WTC11 (cell line): ENCODE data around the gene IFNG-AS1. TPM values are rescaled to one million over a fixed set of nuclear protein-coding genes. Genes with fewer than 3 reads are reported as not detected.

Source experiments
- ATAC-seq: fragments of 200-7000 bp; cut with Tn5 transposase; 2 replicates; pipeline ENCODE4 v1.10.0; 2021; ENCODE audit warnings: mild to moderate bottlenecking, moderate library complexity
- CTCF ChIA-PET: fragments of 300-600 bp; sonication (Branson Sonifier 250); formaldehyde crosslinking; loops from one replicate; lab custom pipeline; 2021; ENCODE audit warnings: antibody characterized with exemption; lab: Charles Lee
- POLR2A ChIA-PET: fragments of 350-600 bp; sonication (Branson Sonifier 250); formaldehyde crosslinking; loops from one replicate; lab custom pipeline; 2021; ENCODE audit warnings: antibody characterized with exemption; lab: Charles Lee
- DNase-seq: peaks from one replicate; pipeline ENCODE4 v3.0.0; 2021; ENCODE audit warnings: low spot score
- H3K27ac Mint-ChIP-seq: 2 replicates; pipeline ENCODE4 v1.8.0; 2021; ENCODE audit warnings: mixed read lengths
- H3K27me3 Mint-ChIP-seq: 2 replicates; pipeline ENCODE4 v1.8.0; 2021; ENCODE audit warnings: low read depth, mild to moderate bottlenecking, moderate library complexity, mixed read lengths
- H3K36me3 Mint-ChIP-seq: 2 replicates; pipeline ENCODE4 v1.8.0; 2021; ENCODE audit warnings: mixed read lengths
- H3K4me1 Mint-ChIP-seq: 2 replicates; pipeline ENCODE4 v1.8.0; 2022; ENCODE audit warnings: mixed read lengths
- H3K4me3 Mint-ChIP-seq: 2 replicates; pipeline ENCODE4 v1.8.0; 2021; ENCODE audit warnings: mild to moderate bottlenecking, moderate library complexity, mixed read lengths
- H3K9me3 Mint-ChIP-seq: 2 replicates; pipeline ENCODE4 v1.8.0; 2021; ENCODE audit warnings: mixed read lengths
- ATF1 ChIP-seq: sonication (generic); formaldehyde crosslinking; IDR thresholded peaks from 2 replicates; pipeline ENCODE4 v1.8.1; 2023; ENCODE audit warnings: mild to moderate bottlenecking, moderate library complexity, missing genetic modification reagents
- CREB1 ChIP-seq: sonication (generic); formaldehyde crosslinking; IDR thresholded peaks from 2 replicates; pipeline ENCODE4 v1.8.0; 2023; ENCODE audit warnings: mild to moderate bottlenecking, missing genetic modification reagents
- ELF4 ChIP-seq: sonication (generic); formaldehyde crosslinking; IDR thresholded peaks from 2 replicates; pipeline ENCODE4 v1.8.1; 2022; ENCODE audit warnings: low read depth, mild to moderate bottlenecking, moderate library complexity, missing genetic modification reagents
- EMX1 ChIP-seq: fragments of 250-450 bp; sonication (Bioruptor Pico); IDR thresholded peaks from 2 replicates; pipeline ENCODE4 v1.8.0; 2021; ENCODE audit warnings: mild to moderate bottlenecking
- ETV6 ChIP-seq: sonication (generic); formaldehyde crosslinking; IDR thresholded peaks from 2 replicates; pipeline ENCODE4 v1.8.1; 2022; ENCODE audit warnings: mild to moderate bottlenecking, missing genetic modification reagents
- KAT7 ChIP-seq: sonication (generic); formaldehyde crosslinking; IDR thresholded peaks from 2 replicates; pipeline ENCODE4 v1.8.1; 2023; ENCODE audit warnings: missing genetic modification reagents, mild to moderate bottlenecking, borderline replicate concordance
- RORB ChIP-seq: fragments of 250-450 bp; sonication (Bioruptor Pico); IDR thresholded peaks from 2 replicates; pipeline ENCODE4 v1.9.0; 2021; ENCODE audit warnings: mild to moderate bottlenecking
- SMAD3 ChIP-seq: sonication (generic); formaldehyde crosslinking; IDR thresholded peaks from 2 replicates; pipeline ENCODE4 v1.8.0; 2022; ENCODE audit warnings: missing genetic modification reagents, mild to moderate bottlenecking, borderline replicate concordance
- SP1 ChIP-seq: sonication (generic); formaldehyde crosslinking; conservative IDR thresholded peaks from 2 replicates; pipeline ENCODE4 v1.8.1; 2022; ENCODE audit warnings: missing genetic modification reagents
- ZNF232 ChIP-seq: sonication (generic); formaldehyde crosslinking; IDR thresholded peaks from 2 replicates; pipeline ENCODE4 v1.8.0; 2022; ENCODE audit warnings: mild to moderate bottlenecking, missing genetic modification reagents
- ZNF263 ChIP-seq: sonication (generic); formaldehyde crosslinking; IDR thresholded peaks from 2 replicates; pipeline ENCODE4 v1.8.1; 2022; ENCODE audit warnings: low read depth, mild to moderate bottlenecking, moderate library complexity, missing genetic modification reagents
- ZNF423 ChIP-seq: fragments of 250-450 bp; sonication (Bioruptor Pico); IDR thresholded peaks from 2 replicates; pipeline ENCODE4 v2.1.2; 2022; ENCODE audit warnings: mild to moderate bottlenecking, moderate library complexity
- total RNA-seq: library from RNA; stranded (reverse); gene quantifications from 3 replicates; pipeline ENCODE4 v1.2.3, GENCODE V29; 2021
- TF ChIP-seq, protein P1 (sequence below): sonication (generic); formaldehyde crosslinking; IDR thresholded peaks from 2 replicates; pipeline ENCODE4 v1.8.1; 2023; ENCODE audit warnings: mild to moderate bottlenecking, missing genetic modification reagents, borderline replicate concordance
- TF ChIP-seq, protein P2 (sequence below): fragments of 250-450 bp; sonication (Bioruptor Pico); IDR thresholded peaks from 2 replicates; pipeline ENCODE4 v1.9.0; 2021; ENCODE audit warnings: mild to moderate bottlenecking, borderline replicate concordance
- TF ChIP-seq, protein P3 (sequence below): sonication (generic); formaldehyde crosslinking; IDR thresholded peaks from 2 replicates; pipeline ENCODE4 v1.8.1; 2022; ENCODE audit warnings: missing genetic modification reagents, borderline replicate concordance
- TF ChIP-seq, protein P4 (sequence below): sonication (generic); formaldehyde crosslinking; IDR thresholded peaks from 2 replicates; pipeline ENCODE4 v1.8.0; 2023; ENCODE audit warnings: mild to moderate bottlenecking, missing genetic modification reagents

IFNG-AS1 gene
- total RNA-seq, 1 experiment from 2014 or later, result not detected

DNA sequence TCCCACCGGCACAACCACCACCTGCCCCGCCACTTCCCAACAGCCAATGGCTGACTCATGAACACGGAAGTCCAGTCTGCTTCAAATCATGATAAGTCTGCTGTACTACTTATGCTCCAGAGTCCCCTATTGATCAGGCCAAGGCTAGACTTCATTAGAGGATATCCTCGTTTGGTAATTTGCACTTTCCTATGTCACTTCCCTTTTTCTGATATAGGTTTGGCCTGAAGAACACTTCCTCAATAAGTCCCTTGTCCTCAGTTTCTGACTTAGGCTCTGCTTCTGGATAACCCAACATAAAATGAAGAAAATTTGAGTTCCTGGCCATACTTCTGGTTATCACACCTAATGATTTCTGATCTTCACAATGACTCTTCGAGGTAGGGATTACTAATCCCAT lies 45.3 kb downstream of the IFNG-AS1 start (continued):
- TF ChIP-seq, protein P1, sequence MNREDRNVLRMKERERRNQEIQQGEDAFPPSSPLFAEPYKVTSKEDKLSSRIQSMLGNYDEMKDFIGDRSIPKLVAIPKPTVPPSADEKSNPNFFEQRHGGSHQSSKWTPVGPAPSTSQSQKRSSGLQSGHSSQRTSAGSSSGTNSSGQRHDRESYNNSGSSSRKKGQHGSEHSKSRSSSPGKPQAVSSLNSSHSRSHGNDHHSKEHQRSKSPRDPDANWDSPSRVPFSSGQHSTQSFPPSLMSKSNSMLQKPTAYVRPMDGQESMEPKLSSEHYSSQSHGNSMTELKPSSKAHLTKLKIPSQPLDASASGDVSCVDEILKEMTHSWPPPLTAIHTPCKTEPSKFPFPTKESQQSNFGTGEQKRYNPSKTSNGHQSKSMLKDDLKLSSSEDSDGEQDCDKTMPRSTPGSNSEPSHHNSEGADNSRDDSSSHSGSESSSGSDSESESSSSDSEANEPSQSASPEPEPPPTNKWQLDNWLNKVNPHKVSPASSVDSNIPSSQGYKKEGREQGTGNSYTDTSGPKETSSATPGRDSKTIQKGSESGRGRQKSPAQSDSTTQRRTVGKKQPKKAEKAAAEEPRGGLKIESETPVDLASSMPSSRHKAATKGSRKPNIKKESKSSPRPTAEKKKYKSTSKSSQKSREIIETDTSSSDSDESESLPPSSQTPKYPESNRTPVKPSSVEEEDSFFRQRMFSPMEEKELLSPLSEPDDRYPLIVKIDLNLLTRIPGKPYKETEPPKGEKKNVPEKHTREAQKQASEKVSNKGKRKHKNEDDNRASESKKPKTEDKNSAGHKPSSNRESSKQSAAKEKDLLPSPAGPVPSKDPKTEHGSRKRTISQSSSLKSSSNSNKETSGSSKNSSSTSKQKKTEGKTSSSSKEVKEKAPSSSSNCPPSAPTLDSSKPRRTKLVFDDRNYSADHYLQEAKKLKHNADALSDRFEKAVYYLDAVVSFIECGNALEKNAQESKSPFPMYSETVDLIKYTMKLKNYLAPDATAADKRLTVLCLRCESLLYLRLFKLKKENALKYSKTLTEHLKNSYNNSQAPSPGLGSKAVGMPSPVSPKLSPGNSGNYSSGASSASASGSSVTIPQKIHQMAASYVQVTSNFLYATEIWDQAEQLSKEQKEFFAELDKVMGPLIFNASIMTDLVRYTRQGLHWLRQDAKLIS (CRISPR knock-in tag), result no peak
- TF ChIP-seq ZNF232 (CRISPR knock-in tag), result no peak

DNA sequence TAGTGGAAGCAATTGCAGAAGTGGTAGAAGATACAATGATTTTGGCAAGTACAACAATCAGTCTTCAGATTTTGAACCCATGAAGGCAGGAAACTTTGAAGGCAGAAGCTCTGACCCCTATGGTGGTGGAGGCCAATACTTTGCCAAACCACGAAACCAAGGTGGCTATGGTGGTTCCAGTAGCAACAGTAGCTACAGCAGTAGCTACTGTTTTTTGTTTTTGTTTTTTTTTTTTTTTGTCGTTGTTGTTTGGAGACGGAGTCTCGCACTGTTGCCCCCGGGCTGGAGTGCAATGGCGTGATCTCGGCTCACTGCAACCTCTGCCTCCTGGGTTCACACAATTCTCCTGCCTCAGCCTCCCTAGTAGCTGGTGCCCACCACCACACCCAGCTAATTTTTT lies 47.4 kb downstream of the IFNG-AS1 start:
- no peak for DNase-seq
- H3K36me3 Mint-ChIP-seq, result no peaks in the 10 kb centered on the region
- H3K9me3 Mint-ChIP-seq, result peaks cover 11% of the 10 kb centered on the region
- ATAC-seq, result no peak
- no peaks in the 10 kb centered on the region; the same call in 1 of the 2 replicates for H3K4me1 Mint-ChIP-seq
- no peaks in the 10 kb centered on the region for H3K27me3 Mint-ChIP-seq
- H3K4me3 Mint-ChIP-seq, result no peak overlapping the region
- CTCF ChIA-PET, result interaction anchor here (1.8 kb wide), 1 partner anchor 122 kb away, joined by 5 read pairs; no protein-coding TSS in a partner anchor
- POLR2A ChIA-PET, result no interaction called here
- no peak for TF ChIP-seq RORB (CRISPR knock-in tag)
- H3K27ac Mint-ChIP-seq, result no peak overlapping the region

DNA sequence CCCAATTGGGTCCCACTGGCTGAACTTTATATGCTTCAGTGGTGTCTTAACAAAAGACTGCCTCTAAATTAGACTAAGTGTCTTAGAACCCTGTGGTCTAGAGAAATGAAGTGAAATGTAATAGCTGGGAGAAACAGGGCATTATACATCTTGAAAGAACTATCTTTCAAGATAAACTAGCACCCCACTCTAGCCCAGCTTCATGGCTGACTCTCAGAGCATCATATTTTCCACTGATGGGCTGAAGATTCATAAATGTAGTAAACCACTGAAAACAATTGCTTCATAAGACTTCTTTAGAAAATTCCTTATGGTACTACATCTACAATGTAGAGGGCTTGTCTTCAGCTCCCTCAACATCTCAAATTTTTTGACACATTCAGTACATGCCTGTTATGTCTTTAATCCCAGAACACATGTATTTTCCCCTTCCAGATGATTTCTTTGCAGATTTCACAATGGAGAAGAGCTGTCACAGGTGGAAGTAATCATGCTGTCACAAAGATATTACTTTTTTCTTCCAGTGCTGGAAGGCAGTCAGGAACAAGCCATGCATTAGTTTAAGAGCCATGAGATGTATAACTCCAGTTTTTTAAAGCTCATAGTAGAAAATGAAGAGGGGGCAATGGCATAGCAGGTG lies 48.5 kb downstream of the IFNG-AS1 start:
- H3K4me3 Mint-ChIP-seq, result no peak overlapping the region
- CTCF ChIA-PET, result interaction anchor here (1.3 to 1.8 kb wide), 2 partner anchors 121 kb away, joined by 5 to 9 read pairs; no protein-coding TSS in a partner anchor

DNA sequence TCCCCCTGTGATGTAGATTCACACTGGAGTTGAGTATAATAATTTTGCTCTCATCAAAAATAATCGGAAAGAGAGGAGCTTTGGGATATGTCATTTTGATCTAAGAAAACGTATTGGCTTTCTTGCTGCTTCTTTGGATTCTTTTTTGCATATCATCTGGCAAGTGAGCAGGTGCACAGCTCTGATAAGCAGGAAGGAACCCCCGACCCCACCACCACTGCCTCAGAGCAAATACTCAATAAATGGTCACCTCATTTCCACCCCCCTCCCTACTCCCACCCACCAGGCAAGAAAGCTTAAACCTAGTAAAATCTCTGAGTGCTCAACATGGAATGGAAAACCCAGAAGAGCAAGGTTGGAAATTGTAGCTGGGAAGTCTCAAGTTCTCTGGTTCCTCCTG lies 49.4 kb downstream of the IFNG-AS1 start:
- Mint-ChIP-seq H3K27ac (no peak overlapping the region), H3K9me3 (peaks cover 11% of the 10 kb centered on the region), H3K4me3 (no peak overlapping the region), H3K27me3 (no peaks in the 10 kb centered on the region), H3K4me1 (peaks cover 4% of the 10 kb centered on the region; the same call in 1 of the 2 replicates), H3K36me3 (no peaks in the 10 kb centered on the region)
- ATAC-seq (no peak), DNase-seq (no peak)
- ChIA-PET CTCF (interaction anchor here (1.3 kb wide), 1 partner anchor 120 kb away, joined by 9 read pairs; no protein-coding TSS in a partner anchor), POLR2A (interaction anchor here (0.9 kb wide), 1 partner anchor 320 kb away, joined by 3 read pairs; no protein-coding TSS in a partner anchor)
- TF ChIP-seq ATF1 (CRISPR knock-in tag), result no peak
- no peak for TF ChIP-seq ETV6 (CRISPR knock-in tag)
- no peak for TF ChIP-seq ELF4 (CRISPR knock-in tag)
- no peak for TF ChIP-seq ZNF263 (CRISPR knock-in tag)
- TF ChIP-seq ZNF232 (CRISPR knock-in tag), result no peak
- TF ChIP-seq, protein P2, sequence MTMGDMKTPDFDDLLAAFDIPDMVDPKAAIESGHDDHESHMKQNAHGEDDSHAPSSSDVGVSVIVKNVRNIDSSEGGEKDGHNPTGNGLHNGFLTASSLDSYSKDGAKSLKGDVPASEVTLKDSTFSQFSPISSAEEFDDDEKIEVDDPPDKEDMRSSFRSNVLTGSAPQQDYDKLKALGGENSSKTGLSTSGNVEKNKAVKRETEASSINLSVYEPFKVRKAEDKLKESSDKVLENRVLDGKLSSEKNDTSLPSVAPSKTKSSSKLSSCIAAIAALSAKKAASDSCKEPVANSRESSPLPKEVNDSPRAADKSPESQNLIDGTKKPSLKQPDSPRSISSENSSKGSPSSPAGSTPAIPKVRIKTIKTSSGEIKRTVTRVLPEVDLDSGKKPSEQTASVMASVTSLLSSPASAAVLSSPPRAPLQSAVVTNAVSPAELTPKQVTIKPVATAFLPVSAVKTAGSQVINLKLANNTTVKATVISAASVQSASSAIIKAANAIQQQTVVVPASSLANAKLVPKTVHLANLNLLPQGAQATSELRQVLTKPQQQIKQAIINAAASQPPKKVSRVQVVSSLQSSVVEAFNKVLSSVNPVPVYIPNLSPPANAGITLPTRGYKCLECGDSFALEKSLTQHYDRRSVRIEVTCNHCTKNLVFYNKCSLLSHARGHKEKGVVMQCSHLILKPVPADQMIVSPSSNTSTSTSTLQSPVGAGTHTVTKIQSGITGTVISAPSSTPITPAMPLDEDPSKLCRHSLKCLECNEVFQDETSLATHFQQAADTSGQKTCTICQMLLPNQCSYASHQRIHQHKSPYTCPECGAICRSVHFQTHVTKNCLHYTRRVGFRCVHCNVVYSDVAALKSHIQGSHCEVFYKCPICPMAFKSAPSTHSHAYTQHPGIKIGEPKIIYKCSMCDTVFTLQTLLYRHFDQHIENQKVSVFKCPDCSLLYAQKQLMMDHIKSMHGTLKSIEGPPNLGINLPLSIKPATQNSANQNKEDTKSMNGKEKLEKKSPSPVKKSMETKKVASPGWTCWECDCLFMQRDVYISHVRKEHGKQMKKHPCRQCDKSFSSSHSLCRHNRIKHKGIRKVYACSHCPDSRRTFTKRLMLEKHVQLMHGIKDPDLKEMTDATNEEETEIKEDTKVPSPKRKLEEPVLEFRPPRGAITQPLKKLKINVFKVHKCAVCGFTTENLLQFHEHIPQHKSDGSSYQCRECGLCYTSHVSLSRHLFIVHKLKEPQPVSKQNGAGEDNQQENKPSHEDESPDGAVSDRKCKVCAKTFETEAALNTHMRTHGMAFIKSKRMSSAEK (CRISPR knock-in tag), result no peak
- TF ChIP-seq SP1 (CRISPR knock-in tag), result no peak
- no peak for TF ChIP-seq ZNF423 (CRISPR knock-in tag)
- no peak for TF ChIP-seq SMAD3 (CRISPR knock-in tag)
- TF ChIP-seq CREB1, result no peak
- TF ChIP-seq, protein P3, sequence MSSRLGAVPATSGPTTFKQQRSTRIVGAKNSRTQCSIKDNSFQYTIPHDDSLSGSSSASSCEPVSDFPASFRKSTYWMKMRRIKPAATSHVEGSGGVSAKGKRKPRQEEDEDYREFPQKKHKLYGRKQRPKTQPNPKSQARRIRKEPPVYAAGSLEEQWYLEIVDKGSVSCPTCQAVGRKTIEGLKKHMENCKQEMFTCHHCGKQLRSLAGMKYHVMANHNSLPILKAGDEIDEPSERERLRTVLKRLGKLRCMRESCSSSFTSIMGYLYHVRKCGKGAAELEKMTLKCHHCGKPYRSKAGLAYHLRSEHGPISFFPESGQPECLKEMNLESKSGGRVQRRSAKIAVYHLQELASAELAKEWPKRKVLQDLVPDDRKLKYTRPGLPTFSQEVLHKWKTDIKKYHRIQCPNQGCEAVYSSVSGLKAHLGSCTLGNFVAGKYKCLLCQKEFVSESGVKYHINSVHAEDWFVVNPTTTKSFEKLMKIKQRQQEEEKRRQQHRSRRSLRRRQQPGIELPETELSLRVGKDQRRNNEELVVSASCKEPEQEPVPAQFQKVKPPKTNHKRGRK (CRISPR knock-in tag), result no peak

More for the DNA sequence above, 48.5 kb downstream of the IFNG-AS1 start:
- H3K4me1 Mint-ChIP-seq, result peaks cover 4% of the 10 kb centered on the region; the same call in 1 of the 2 replicates
- DNase-seq (no peak), ATAC-seq (no peak)
- no peaks in the 10 kb centered on the region for H3K36me3 Mint-ChIP-seq
- H3K27me3 Mint-ChIP-seq, result no peaks in the 10 kb centered on the region
- POLR2A ChIA-PET, result no interaction called here
- H3K9me3 Mint-ChIP-seq, result peaks cover 11% of the 10 kb centered on the region
- TF ChIP-seq, protein P4, sequence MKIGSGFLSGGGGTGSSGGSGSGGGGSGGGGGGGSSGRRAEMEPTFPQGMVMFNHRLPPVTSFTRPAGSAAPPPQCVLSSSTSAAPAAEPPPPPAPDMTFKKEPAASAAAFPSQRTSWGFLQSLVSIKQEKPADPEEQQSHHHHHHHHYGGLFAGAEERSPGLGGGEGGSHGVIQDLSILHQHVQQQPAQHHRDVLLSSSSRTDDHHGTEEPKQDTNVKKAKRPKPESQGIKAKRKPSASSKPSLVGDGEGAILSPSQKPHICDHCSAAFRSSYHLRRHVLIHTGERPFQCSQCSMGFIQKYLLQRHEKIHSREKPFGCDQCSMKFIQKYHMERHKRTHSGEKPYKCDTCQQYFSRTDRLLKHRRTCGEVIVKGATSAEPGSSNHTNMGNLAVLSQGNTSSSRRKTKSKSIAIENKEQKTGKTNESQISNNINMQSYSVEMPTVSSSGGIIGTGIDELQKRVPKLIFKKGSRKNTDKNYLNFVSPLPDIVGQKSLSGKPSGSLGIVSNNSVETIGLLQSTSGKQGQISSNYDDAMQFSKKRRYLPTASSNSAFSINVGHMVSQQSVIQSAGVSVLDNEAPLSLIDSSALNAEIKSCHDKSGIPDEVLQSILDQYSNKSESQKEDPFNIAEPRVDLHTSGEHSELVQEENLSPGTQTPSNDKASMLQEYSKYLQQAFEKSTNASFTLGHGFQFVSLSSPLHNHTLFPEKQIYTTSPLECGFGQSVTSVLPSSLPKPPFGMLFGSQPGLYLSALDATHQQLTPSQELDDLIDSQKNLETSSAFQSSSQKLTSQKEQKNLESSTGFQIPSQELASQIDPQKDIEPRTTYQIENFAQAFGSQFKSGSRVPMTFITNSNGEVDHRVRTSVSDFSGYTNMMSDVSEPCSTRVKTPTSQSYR, result no peak
- no peak for TF ChIP-seq EMX1 (CRISPR knock-in tag)
- no peak for TF ChIP-seq ETV6 (CRISPR knock-in tag)
- no peak for TF ChIP-seq KAT7 (CRISPR knock-in tag)
- no peak for TF ChIP-seq SMAD3 (CRISPR knock-in tag)
- H3K27ac Mint-ChIP-seq, result no peak overlapping the region
